Loucy (cell line): ENCODE measurements around the gene ERFL.
"Not testable (repeated sequence)": the region's sequence is repeated elsewhere in the genome, so short reads cannot be mapped to it uniquely, and the experiment has no call there.

ENCODE experiments used
- EZH2phosphoT487 ChIP-seq: fragments of 200-600 bp; IDR thresholded peaks from 2 replicates; pipeline ENCODE4 v1.6.1; 2018; ENCODE audit warnings: antibody characterized with exemption, mild to moderate bottlenecking, moderate library complexity, borderline replicate concordance
- TF ChIP-seq, protein P1 (sequence below): fragments of 200-600 bp; sonication (generic); conservative IDR thresholded peaks from 2 replicates; pipeline ENCODE4 v1.5.1; 2014; ENCODE audit warnings: mild to moderate bottlenecking, antibody characterized with exemption, low read length

DNA sequence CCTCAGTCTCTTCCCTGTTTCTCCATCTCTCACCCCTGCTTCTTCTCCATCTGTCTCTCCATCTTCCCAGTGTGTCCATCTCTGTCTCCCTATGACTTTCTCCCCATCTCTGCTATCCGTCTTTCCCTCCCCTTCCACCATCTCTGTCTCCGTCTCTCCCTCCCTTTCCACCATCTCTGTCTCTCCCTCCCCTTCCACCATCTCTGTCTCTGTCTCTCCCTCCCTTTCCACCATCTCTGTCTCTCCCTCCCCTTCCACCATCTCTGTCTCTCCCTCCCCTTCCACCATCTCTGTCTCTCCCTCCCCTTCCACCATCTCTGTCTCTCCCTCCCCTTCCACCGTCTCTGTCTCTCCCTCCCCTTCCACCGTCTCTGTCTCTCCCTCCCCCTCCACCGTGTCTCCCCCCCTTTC is 13.8 kb downstream of the ERFL start:
- TF ChIP-seq, protein P1, sequence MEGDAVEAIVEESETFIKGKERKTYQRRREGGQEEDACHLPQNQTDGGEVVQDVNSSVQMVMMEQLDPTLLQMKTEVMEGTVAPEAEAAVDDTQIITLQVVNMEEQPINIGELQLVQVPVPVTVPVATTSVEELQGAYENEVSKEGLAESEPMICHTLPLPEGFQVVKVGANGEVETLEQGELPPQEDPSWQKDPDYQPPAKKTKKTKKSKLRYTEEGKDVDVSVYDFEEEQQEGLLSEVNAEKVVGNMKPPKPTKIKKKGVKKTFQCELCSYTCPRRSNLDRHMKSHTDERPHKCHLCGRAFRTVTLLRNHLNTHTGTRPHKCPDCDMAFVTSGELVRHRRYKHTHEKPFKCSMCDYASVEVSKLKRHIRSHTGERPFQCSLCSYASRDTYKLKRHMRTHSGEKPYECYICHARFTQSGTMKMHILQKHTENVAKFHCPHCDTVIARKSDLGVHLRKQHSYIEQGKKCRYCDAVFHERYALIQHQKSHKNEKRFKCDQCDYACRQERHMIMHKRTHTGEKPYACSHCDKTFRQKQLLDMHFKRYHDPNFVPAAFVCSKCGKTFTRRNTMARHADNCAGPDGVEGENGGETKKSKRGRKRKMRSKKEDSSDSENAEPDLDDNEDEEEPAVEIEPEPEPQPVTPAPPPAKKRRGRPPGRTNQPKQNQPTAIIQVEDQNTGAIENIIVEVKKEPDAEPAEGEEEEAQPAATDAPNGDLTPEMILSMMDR = not testable (repeated sequence)
- not testable (repeated sequence) for TF ChIP-seq EZH2phosphoT487
